ENCODE data around the gene CCDC57.

The CCDC57 gene

DNA sequence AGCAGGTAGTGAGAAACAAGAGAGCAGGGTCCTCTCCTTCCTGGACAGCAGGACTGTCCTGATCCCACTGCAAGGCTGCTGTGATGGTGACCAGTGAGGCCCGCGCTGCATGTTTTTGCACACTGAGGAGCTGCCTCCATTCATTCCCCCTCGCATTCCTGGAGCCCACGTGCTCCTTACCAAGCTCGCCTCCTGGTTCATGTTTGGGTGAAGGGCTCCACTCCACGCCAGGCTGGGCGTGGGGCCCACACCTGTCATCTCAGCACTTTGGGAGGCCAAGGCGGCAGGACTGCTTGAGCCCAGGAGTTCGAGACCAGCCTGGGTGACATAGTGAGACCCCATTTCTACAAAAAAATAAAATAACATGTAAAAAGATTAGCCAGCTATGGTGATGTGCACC, 99.2 kb downstream of the CCDC57 start:
- Histone ChIP-seq H2AFZ (ENCODE audit: low read depth, low read length) (no peak overlapping the region), H3K9me3 (ENCODE audit: insufficient read depth, low read length) (no peaks in the 10 kb centered on the region), H3K4me3 (ENCODE audit: low read length) (no peak overlapping the region), H4K20me1 (ENCODE audit: insufficient read depth, low read length) (no peaks in the 10 kb centered on the region), H3K79me2 (ENCODE audit: low read length) (no peaks in the 10 kb centered on the region), H3K9ac (ENCODE audit: low read length) (no peak overlapping the region), H3K27me3 (ENCODE audit: low read depth, low read length) (no peaks in the 10 kb centered on the region), H3K27ac (ENCODE audit: low read length) (no peak overlapping the region), H3K4me1 (ENCODE audit: low read length) (no peaks in the 10 kb centered on the region), H3K4me2 (ENCODE audit: low read length) (no peak overlapping the region), H3K36me3 (replicated peaks; ENCODE audit: low read depth, low read length) (no peaks in the 10 kb centered on the region)
- TF ChIP-seq, protein P1, sequence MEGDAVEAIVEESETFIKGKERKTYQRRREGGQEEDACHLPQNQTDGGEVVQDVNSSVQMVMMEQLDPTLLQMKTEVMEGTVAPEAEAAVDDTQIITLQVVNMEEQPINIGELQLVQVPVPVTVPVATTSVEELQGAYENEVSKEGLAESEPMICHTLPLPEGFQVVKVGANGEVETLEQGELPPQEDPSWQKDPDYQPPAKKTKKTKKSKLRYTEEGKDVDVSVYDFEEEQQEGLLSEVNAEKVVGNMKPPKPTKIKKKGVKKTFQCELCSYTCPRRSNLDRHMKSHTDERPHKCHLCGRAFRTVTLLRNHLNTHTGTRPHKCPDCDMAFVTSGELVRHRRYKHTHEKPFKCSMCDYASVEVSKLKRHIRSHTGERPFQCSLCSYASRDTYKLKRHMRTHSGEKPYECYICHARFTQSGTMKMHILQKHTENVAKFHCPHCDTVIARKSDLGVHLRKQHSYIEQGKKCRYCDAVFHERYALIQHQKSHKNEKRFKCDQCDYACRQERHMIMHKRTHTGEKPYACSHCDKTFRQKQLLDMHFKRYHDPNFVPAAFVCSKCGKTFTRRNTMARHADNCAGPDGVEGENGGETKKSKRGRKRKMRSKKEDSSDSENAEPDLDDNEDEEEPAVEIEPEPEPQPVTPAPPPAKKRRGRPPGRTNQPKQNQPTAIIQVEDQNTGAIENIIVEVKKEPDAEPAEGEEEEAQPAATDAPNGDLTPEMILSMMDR (IDR thresholded peaks at IDR 0.05; ENCODE audit: low read depth, low read length), result no peak
- no peak for TF ChIP-seq EZH2phosphoT487 (IDR thresholded peaks at IDR 0.05; ENCODE audit: low read depth)

DNA sequence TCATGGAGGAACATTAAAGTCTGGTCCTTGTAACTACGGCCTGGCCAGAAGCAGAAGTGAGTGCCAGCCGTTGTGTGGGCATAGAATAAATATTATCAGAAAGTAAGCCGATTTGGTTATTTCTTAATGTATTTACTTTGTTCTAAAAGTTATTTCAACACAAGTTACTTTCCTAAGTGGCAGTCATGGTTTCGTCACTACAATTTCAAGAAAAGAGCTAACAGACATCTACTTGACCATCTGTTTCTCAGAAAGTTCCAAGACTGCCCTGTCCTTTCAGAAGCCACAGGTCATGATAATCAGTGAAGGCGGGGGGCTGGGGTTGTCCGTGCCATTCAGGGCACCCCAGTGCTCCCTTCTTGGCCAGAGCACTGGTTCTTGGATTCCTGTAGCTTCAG, 99.7 kb downstream of the CCDC57 start:
- Histone ChIP-seq H3K36me3 (replicated peaks; ENCODE audit: low read depth, low read length) (no peaks in the 10 kb centered on the region), H4K20me1 (ENCODE audit: insufficient read depth, low read length) (no peaks in the 10 kb centered on the region), H3K27me3 (ENCODE audit: low read depth, low read length) (no peaks in the 10 kb centered on the region), H3K9me3 (ENCODE audit: insufficient read depth, low read length) (no peaks in the 10 kb centered on the region), H3K4me1 (ENCODE audit: low read length) (no peaks in the 10 kb centered on the region), H3K4me3 (ENCODE audit: low read length) (no peak overlapping the region), H3K79me2 (ENCODE audit: low read length) (no peaks in the 10 kb centered on the region), H3K4me2 (ENCODE audit: low read length) (no peak overlapping the region), H3K27ac (ENCODE audit: low read length) (no peak overlapping the region), H3K9ac (ENCODE audit: low read length) (no peak overlapping the region), H2AFZ (ENCODE audit: low read depth, low read length) (no peak overlapping the region)
- TF ChIP-seq EZH2phosphoT487 (IDR thresholded peaks at IDR 0.05; ENCODE audit: low read depth), result no peak
- TF ChIP-seq, protein P1 (IDR thresholded peaks at IDR 0.05; ENCODE audit: low read depth, low read length), result no peak

DNA sequence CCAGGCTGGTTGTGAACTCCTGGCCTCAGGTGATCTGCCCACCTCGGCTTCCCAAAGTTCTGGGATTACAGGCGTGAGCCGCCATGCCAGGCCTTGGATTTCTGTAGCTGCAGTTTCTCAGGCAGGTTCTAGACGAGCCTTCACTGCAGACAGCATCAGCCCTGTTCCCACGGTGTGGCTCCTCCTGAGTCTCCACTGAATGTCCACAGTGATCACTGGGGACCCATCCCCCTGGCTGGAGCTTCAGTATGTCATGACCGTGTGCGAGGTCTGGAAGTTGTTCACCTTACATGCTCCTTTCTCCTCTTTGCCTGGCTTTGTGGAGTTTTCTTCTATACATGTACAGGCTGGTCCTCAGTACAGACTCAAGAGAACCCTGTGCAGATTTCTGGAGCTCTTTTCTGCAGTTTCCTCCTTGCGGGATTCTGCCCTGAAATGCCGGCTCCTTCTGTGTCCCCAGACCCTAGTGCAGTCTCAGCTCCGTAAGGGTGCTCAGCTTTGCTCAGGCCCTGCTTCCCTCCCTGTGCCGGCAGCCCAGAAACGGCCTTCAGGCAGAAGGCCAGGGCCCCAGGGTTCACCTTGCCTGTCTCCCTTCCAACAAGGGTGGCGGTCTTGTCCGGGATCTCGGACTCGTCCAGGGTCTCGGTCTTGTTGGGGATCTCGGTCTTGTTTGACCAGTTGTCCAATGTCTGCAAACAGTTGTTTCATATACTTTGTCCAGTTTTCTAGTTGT, 100.3 kb downstream of the CCDC57 start:
- Histone ChIP-seq H3K9me3 (ENCODE audit: insufficient read depth, low read length) (no peaks in the 10 kb centered on the region), H3K27ac (ENCODE audit: low read length) (no peak overlapping the region), H3K4me3 (ENCODE audit: low read length) (no peak overlapping the region), H3K36me3 (replicated peaks; ENCODE audit: low read depth, low read length) (no peaks in the 10 kb centered on the region), H3K79me2 (ENCODE audit: low read length) (no peaks in the 10 kb centered on the region), H3K27me3 (ENCODE audit: low read depth, low read length) (no peaks in the 10 kb centered on the region), H3K9ac (ENCODE audit: low read length) (no peak overlapping the region), H3K4me2 (ENCODE audit: low read length) (no peak overlapping the region), H2AFZ (ENCODE audit: low read depth, low read length) (no peak overlapping the region), H4K20me1 (ENCODE audit: insufficient read depth, low read length) (no peaks in the 10 kb centered on the region), H3K4me1 (ENCODE audit: low read length) (no peaks in the 10 kb centered on the region)
- no peak for TF ChIP-seq EZH2phosphoT487 (IDR thresholded peaks at IDR 0.05; ENCODE audit: low read depth)
- TF ChIP-seq, protein P1 (IDR thresholded peaks at IDR 0.05; ENCODE audit: low read depth, low read length), result no peak

DNA sequence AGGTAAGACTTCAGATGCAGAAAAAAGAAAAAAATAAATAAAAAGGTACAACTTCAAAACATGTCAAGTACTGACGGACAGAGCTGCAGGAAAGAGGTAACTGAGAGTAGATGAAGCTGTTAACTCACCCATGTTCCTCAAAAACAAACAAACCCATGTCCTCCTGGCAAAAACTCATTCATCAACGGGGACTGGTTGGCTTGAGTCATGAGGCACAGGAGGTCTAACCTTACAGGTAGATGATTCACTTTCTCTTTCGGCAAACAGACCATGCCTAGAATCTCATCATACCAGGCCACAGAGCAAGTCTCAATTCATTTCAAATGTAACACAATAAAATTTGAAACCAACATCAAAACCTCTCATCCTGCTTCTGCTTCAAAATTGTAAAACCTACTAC, 102.3 kb downstream of the CCDC57 start:
- H3K27ac ChIP-seq (ENCODE audit: low read length), result no peak overlapping the region
- no peak overlapping the region for H2AFZ ChIP-seq (ENCODE audit: low read depth, low read length)
- no peaks in the 10 kb centered on the region for H3K27me3 ChIP-seq (ENCODE audit: low read depth, low read length)
- H3K79me2 ChIP-seq (ENCODE audit: low read length), result no peaks in the 10 kb centered on the region
- H3K4me2 ChIP-seq (ENCODE audit: low read length), result no peak overlapping the region
- no peak overlapping the region for H3K4me3 ChIP-seq (ENCODE audit: low read length)
- peaks cover 16% of the 10 kb centered on the region for H3K4me1 ChIP-seq (ENCODE audit: low read length)
- no peak for TF ChIP-seq EZH2phosphoT487 (IDR thresholded peaks at IDR 0.05; ENCODE audit: low read depth)
- TF ChIP-seq, protein P1 (IDR thresholded peaks at IDR 0.05; ENCODE audit: low read depth, low read length), result no peak
- H3K36me3 ChIP-seq (replicated peaks; ENCODE audit: low read depth, low read length), result no peaks in the 10 kb centered on the region
- no peak overlapping the region for H3K9ac ChIP-seq (ENCODE audit: low read length)
- H4K20me1 ChIP-seq (ENCODE audit: insufficient read depth, low read length), result no peaks in the 10 kb centered on the region
- no peaks in the 10 kb centered on the region for H3K9me3 ChIP-seq (ENCODE audit: insufficient read depth, low read length)

Data from OCI-LY3 (cell line).